Measurements from ENCODE around the gene FUOM.

GRCh38 chr10:133325440-133326222 is 32.2 kb downstream of the FUOM start:
- TF ChIP-seq USF2 (CRISPR knock-in tag; IDR thresholded peaks at IDR 0.05) (no peak), CTCF (IDR thresholded peaks at IDR 0.05) (no peak), ELF4 (CRISPR knock-in tag; IDR thresholded peaks at IDR 0.05; ENCODE audit: low read depth) (no peak), TEAD1 (CRISPR knock-in tag; IDR thresholded peaks at IDR 0.05) (no peak), STAT6 (CRISPR knock-in tag; conservative IDR thresholded peaks at IDR 0.05; ENCODE audit: low read depth) (no peak), JUN (CRISPR knock-in tag; IDR thresholded peaks at IDR 0.05) (no peak), E2F4 (CRISPR knock-in tag; IDR thresholded peaks at IDR 0.05; ENCODE audit: borderline replicate concordance, low read depth) (no peak), ESRRA (CRISPR knock-in tag; IDR thresholded peaks at IDR 0.05; ENCODE audit: borderline replicate concordance) (no peak), MLX (CRISPR knock-in tag; IDR thresholded peaks at IDR 0.05) (no peak), GABPB1 (CRISPR knock-in tag; IDR thresholded peaks at IDR 0.05) (no peak), ZSCAN18 (CRISPR knock-in tag; IDR thresholded peaks at IDR 0.05) (no peak), AFF4 (CRISPR knock-in tag; IDR thresholded peaks at IDR 0.05; ENCODE audit: borderline replicate concordance) (no peak), SMAD3 (CRISPR knock-in tag; IDR thresholded peaks at IDR 0.05; ENCODE audit: borderline replicate concordance) (no peak), JAZF1 (CRISPR knock-in tag; IDR thresholded peaks at IDR 0.05) (no peak)

Measured in WTC11 (cell line).